Skeletal muscle satellite cell (primary cell): ENCODE data around the gene PAX5.

Experiments used
- H3K27me3 ChIP-seq: 2 replicates; pipeline ENCODE4 v1.7.0; 2013; ENCODE audit warnings: low read length; ENCODE audit not compliant: control insufficient read depth, insufficient read depth
- H3K36me3 ChIP-seq: 2 replicates; pipeline ENCODE4 v1.7.0; 2013; ENCODE audit warnings: mild to moderate bottlenecking, control low read depth, low read length; ENCODE audit not compliant: insufficient read depth
- H3K4me1 ChIP-seq: 2 replicates; pipeline ENCODE4 v1.7.0; 2013; ENCODE audit warnings: low read length; ENCODE audit not compliant: control insufficient read depth, insufficient read depth
- H3K4me2 ChIP-seq: 2 replicates; pipeline ENCODE4 v1.7.0; 2013; ENCODE audit warnings: mild to moderate bottlenecking, low read length
- H3K4me3 ChIP-seq: 2 replicates; pipeline ENCODE4 v1.7.0; 2013; ENCODE audit warnings: low read length
- H3K9ac ChIP-seq: 2 replicates; pipeline ENCODE4 v1.7.0; 2013; ENCODE audit warnings: mild to moderate bottlenecking, low read depth, low read length, moderate library complexity
- H3K9me3 ChIP-seq: replicated peaks from 2 replicates; pipeline ENCODE4 v1.7.0; 2013; ENCODE audit warnings: mild to moderate bottlenecking, control low read depth, low read length

The PAX5 gene

DNA sequence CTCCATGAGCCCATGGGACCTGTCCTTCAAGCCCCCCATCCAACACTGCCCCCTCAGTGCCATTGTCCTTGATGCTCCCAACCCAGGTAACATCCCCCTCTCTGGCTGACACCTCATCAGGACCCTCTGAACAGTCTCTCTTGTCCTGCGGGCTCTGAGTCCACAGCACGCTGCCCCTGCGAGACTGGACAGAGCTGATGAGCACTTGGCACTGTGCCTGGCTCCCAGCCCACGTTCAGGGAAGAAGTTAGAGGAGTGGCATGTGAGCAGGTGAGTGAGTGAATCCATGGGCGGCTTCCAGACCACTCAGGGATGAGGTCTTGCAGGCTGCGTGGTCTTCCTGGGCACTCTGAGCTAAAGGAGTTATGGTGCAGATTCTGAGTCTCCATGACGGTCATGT, 70.7 kb downstream of the PAX5 start:
- Histone ChIP-seq H3K36me3 (no peaks in the 10 kb centered on the region), H3K9me3 (no peaks in the 10 kb centered on the region), H3K9ac (no peak overlapping the region), H3K4me2 (no peak overlapping the region), H3K4me1 (no peaks in the 10 kb centered on the region), H3K27me3 (peaks cover 61% of the 10 kb centered on the region), H3K4me3 (no peak overlapping the region)

DNA sequence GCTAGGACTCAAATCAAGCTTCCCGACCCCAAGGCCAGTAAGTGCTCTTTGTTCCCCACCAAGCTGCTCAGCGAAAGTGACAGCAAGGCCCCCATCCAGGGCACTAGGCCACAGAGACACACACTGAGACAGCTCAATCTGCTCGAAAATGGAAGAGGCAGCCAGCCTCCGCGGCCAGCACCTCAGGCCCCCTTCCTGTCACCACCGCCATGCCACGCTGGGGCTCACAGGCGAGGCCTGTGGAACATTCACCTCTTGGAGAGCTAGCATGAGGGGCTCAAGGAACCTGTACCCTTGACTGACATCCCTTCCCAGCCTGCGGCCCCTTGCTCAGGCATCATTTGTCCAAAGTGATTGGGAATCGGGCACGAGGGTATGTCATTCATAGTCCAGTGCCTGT, 71.4 kb downstream of the PAX5 start:
- H3K9ac ChIP-seq: no peak overlapping the region
- H3K4me1 ChIP-seq: no peaks in the 10 kb centered on the region
- H3K4me2 ChIP-seq: no peak overlapping the region
- H3K36me3 ChIP-seq: no peaks in the 10 kb centered on the region
- H3K9me3 ChIP-seq: no peaks in the 10 kb centered on the region
- H3K27me3 ChIP-seq: peaks cover 66% of the 10 kb centered on the region
- H3K4me3 ChIP-seq: no peak overlapping the region

DNA sequence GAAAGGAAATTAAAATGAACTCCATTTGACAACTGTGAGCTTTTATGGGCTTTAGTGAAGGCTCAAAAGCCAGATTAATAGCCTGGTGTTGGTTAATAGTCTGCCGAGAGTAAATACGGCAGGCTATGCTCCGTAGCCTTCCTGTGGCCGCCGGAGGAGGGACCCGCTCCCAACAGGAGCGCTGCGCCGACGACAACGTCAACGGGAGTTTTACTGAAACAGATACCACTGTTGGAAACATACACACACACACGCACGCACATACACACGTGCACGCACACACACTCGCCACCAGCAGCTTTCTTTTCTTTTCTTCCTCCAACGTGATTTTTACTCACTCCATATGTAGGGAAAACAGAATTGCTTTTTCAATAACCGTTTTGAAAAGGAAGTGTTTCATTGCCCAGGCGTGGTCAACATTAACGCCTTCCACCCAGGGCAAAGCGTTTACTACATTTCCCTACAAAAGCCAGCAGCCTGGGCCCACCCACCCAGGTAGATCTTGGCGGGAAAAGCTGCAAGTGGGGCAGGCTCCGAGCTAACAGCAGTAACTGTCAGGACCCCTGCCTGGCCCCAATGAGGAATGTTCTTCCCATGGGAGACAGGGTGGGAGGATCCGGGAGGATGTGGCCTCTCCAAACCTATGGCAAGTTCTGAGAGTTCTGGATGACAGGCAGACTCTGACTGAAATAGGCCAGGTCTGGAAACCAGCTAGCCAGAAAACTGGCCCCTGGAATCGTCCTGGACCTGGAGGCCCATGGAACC, 72.3 kb downstream of the PAX5 start:
- H3K27me3 ChIP-seq: peaks cover 75% of the 10 kb centered on the region
- H3K4me2 ChIP-seq: peak overlapping the region; percentile 41
- H3K9me3 ChIP-seq: no peaks in the 10 kb centered on the region
- no peaks in the 10 kb centered on the region for H3K4me1 ChIP-seq
- H3K9ac ChIP-seq: no peak overlapping the region
- no peaks in the 10 kb centered on the region for H3K36me3 ChIP-seq
- H3K4me3 ChIP-seq: no peak overlapping the region

DNA sequence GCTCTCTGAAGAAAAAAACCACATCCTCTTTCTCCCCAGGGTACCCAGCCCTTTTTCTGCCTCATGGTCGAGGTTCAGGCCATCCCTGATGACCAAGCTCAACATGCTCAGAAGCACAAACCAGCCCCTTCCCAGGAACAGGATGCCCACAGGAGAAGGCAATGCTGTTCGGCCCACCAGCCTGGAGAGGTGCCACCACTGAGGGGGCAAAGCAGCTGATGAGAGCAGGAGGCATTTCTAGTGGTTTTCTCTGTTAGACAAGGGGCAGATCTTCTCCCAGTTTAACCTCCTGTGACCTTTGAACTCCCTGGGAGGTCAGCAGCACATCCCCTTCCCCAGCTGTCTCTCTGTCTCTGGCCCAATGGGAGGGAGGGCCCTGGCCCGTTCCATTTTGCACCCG, 73.0 kb downstream of the PAX5 start:
- Histone ChIP-seq H3K4me3 (no peak overlapping the region), H3K4me2 (no peak overlapping the region), H3K9ac (no peak overlapping the region), H3K4me1 (no peaks in the 10 kb centered on the region), H3K36me3 (no peaks in the 10 kb centered on the region), H3K9me3 (no peaks in the 10 kb centered on the region), H3K27me3 (peaks cover 77% of the 10 kb centered on the region)

DNA sequence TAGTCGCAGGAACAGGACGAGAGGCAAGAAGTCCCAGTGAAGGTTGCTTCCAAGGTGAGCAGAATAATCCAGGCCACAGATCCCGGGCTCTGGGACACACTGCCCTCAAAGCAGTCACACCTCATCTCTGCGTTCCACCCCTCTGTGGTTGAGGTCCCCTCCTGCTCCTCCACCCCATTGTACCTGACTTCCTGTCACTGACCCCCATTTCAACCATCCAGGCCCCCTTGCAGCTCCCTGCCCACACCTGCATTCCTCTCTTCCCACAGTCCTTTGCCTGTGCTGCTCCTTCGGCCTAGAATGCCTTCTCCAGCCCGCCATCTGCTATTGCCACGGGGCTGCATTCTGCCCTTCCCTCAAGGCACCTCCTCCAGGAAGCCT, 73.5 kb downstream of the PAX5 start:
- Histone ChIP-seq H3K36me3 (no peaks in the 10 kb centered on the region), H3K9ac (no peak overlapping the region), H3K4me1 (no peaks in the 10 kb centered on the region), H3K4me3 (no peak overlapping the region), H3K27me3 (peaks cover 77% of the 10 kb centered on the region), H3K4me2 (no peak overlapping the region), H3K9me3 (no peaks in the 10 kb centered on the region)

DNA sequence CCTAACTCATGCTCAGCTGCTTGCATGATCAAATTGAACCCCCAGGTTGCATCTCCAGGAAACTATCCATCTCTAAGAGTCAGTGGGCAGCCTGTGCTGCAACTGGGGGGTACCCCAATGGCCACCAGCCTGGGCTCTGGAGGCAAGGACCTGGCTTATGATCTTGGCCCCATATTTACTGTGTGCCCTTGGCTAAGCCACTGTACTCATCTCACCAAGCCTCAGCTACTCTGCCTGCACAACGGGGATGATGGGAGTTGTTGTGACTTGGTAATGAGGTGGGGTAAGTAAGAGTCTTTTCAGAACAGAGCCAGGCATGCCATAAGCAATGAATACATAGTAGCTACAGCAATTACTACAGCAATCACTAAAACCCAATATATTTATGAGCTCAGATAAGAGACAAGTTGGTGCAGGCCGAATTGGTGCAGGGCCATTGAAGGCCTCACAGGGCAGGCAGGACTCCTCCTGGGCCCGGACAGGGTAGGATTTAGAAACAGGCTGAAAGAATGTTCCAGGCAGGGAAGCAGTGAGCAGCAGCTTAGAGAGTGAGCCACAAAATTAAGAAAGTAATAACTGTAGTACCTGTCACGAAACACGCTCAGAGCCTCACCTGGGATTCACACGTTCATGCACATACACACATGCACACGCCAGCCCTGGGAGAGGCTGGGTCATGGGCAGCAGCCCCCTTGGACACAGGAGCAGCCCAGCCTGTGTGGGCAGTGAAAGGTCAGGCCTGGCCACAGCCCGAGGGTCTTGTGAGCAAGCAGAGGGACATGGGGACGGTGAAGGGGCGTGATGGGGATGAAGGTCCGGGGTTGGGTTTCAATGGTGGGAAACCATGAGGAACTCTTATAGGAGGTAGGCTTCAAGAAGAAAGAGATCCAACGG, 74.1 kb downstream of the PAX5 start:
- Histone ChIP-seq H3K9me3 (no peaks in the 10 kb centered on the region), H3K4me3 (no peak overlapping the region), H3K27me3 (peaks cover 76% of the 10 kb centered on the region), H3K4me1 (no peaks in the 10 kb centered on the region), H3K36me3 (no peaks in the 10 kb centered on the region), H3K9ac (no peak overlapping the region), H3K4me2 (no peak overlapping the region)

DNA sequence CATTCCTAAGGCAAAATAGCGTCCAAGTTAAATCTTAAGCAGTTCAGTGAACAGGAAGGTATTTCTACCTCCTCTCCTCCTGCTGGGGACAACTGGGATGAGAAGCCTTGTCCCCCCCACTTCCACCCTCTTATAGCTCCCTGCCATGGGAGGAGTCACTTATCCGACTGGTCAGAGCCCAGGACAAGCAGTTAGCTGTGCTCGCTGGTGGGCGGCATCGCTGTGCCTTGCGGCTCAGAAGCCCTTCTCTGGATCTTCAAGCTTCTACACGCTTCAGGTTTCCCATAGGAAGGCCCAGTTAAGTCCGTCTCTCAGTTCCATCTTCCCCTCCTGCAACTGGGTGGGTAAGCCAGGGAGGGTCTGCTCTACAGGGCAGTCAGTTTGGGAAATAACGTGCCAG, 77.2 kb downstream of the PAX5 start:
- H3K36me3 ChIP-seq: no peaks in the 10 kb centered on the region
- H3K9me3 ChIP-seq: no peaks in the 10 kb centered on the region
- H3K27me3 ChIP-seq: peaks cover 86% of the 10 kb centered on the region
- H3K4me1 ChIP-seq: no peaks in the 10 kb centered on the region
- no peak overlapping the region for H3K4me3 ChIP-seq
- no peak overlapping the region for H3K9ac ChIP-seq
- H3K4me2 ChIP-seq: no peak overlapping the region

DNA sequence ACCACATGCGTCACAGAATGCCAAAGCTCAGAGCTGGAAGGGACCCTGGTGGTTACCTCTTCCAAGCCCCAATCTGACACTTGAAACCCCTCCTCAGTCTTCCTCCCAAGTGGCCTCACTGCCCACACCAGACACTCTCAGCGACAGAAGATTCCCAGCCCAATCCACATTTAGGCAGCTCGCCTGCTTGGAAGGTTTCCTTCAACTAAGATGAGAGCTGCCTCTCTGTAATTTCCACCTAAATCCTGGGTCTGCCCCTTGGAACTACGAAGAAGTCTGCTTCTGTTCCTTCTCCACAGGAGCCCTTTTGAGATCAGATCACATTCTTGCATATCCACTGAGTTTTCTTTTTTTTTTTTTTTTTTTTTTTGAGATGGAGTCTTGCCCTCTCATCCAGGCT, 83.7 kb downstream of the PAX5 start:
- H3K4me1 ChIP-seq: no peaks in the 10 kb centered on the region
- H3K9ac ChIP-seq: no peak overlapping the region

DNA sequence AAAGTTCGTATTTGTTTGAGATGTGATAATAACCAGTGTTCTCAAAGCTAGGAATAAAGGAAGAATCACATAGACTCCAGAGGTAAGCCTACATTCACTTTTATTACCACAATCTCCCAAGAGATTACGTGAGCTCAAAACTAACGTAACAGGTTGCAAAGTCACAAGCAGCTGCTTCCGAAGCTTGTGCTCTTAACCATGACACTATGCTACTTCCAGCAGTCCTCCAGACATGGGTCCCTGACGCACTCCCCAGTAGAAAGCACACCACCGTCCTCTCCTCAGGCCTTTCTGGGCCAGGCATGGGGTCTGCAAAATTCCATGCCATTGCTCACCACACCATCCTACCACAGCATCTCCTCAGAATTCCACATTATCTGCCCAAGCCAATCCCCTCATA, 84.6 kb downstream of the PAX5 start:
- Histone ChIP-seq H3K9ac (no peak overlapping the region), H3K4me3 (no peak overlapping the region)

More for the DNA sequence above, 83.7 kb downstream of the PAX5 start:
- Histone ChIP-seq H3K4me3 (no peak overlapping the region), H3K4me2 (no peak overlapping the region), H3K27me3 (peaks cover 61% of the 10 kb centered on the region), H3K9me3 (no peaks in the 10 kb centered on the region), H3K36me3 (no peaks in the 10 kb centered on the region)

DNA sequence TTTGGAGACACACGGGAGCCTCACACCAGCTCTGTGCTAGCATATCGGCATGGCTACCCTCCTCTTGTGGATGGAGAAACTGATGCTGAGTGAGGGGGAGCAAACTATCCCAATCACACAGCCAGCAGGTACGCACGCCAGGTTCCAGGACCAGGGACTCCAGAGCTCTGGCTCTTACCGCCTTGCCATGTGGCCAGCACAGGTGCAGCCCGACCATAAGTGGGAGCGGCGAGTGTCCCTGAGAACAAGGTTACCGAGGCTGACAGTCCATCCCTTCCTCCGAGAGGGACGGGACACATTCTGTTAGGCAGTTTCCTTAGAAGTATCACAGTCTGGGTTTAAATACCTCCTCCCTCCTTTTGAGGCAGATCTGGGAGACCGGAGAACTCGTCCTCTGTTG, 86.0 kb downstream of the PAX5 start:
- peaks cover 60% of the 10 kb centered on the region for H3K27me3 ChIP-seq
- H3K9me3 ChIP-seq: no peaks in the 10 kb centered on the region
- H3K4me2 ChIP-seq: no peak overlapping the region
- no peak overlapping the region for H3K9ac ChIP-seq
- no peaks in the 10 kb centered on the region for H3K4me1 ChIP-seq
- H3K4me3 ChIP-seq: no peak overlapping the region
- H3K36me3 ChIP-seq: no peaks in the 10 kb centered on the region

More for the DNA sequence above, 84.6 kb downstream of the PAX5 start:
- no peaks in the 10 kb centered on the region for H3K4me1 ChIP-seq
- H3K27me3 ChIP-seq: peaks cover 60% of the 10 kb centered on the region
- H3K9me3 ChIP-seq: no peaks in the 10 kb centered on the region
- H3K36me3 ChIP-seq: no peaks in the 10 kb centered on the region
- H3K4me2 ChIP-seq: no peak overlapping the region

DNA sequence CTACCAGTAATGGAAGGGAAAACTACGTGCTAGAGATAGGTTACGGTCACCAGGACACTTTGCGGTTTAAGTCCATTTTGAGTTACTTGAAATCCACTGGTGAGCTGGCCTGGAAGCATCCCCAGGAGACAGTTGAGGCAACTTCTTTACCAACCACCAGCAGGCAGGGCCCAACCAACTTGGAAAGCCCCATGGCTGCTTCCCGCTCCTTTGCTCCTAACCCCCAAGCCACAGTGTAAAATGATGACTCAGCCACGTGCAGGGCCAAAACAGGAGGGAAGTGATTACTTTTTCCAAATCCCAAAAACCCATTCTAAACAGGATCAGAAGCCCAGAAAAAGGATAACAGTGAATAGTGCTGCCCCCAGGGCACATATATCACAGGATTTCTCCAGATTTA, 87.4 kb downstream of the PAX5 start:
- Histone ChIP-seq H3K9me3 (no peaks in the 10 kb centered on the region), H3K4me1 (no peaks in the 10 kb centered on the region), H3K27me3 (peaks cover 63% of the 10 kb centered on the region)

More for the DNA sequence above, 87.4 kb downstream of the PAX5 start:
- no peaks in the 10 kb centered on the region for H3K36me3 ChIP-seq
- H3K9ac ChIP-seq: no peak overlapping the region
- no peak overlapping the region for H3K4me3 ChIP-seq
- no peak overlapping the region for H3K4me2 ChIP-seq
